ENCODE data around the gene UBE2D2. TPM values are rescaled to one million over a fixed set of nuclear protein-coding genes. Genes with fewer than 3 reads are reported as not detected.
"Not testable (repeated sequence)": the region's sequence is repeated elsewhere in the genome, so short reads cannot be mapped to it uniquely, and the experiment has no call there.

The UBE2D2 gene
- total RNA-seq: 100 to 1,000 TPM in 1 of 4 donors, 10 to 100 TPM in 3; 65.2 to 114 (median 85.6) TPM

- Histone ChIP-seq H3K4me1 (peaks cover 5 to 47% (median 31%) of the 10 kb centered on the region in 3 donors), H3K4me3 (peak within 1 kb of the TSS; percentile 81 to 97), H3K27me3 (no peaks in the 10 kb centered on the region), H3K9me3 (no peaks in the 10 kb centered on the region), H3K36me3 (no peaks in the 10 kb centered on the region), H3K27ac (peak within 1 kb of the TSS; percentile 96 to 99 (median 98))
- WGBS, 2 donors (ENCODE audit: low coverage in 1 of 2): 1% methylated on average over 16 of the region's 89 CpGs; no CpG with 5 or more reads in 1 of the 2 donors
- TF ChIP-seq, protein P1, sequence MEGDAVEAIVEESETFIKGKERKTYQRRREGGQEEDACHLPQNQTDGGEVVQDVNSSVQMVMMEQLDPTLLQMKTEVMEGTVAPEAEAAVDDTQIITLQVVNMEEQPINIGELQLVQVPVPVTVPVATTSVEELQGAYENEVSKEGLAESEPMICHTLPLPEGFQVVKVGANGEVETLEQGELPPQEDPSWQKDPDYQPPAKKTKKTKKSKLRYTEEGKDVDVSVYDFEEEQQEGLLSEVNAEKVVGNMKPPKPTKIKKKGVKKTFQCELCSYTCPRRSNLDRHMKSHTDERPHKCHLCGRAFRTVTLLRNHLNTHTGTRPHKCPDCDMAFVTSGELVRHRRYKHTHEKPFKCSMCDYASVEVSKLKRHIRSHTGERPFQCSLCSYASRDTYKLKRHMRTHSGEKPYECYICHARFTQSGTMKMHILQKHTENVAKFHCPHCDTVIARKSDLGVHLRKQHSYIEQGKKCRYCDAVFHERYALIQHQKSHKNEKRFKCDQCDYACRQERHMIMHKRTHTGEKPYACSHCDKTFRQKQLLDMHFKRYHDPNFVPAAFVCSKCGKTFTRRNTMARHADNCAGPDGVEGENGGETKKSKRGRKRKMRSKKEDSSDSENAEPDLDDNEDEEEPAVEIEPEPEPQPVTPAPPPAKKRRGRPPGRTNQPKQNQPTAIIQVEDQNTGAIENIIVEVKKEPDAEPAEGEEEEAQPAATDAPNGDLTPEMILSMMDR (IDR thresholded peaks at IDR 0.05): no peak
- TF ChIP-seq EP300 (IDR thresholded peaks at IDR 0.05) (no peak), POLR2A (IDR thresholded peaks at IDR 0.05) (peak; percentile 79 to 86), POLR2AphosphoS5 (IDR thresholded peaks at IDR 0.05) (peak; percentile 75)
- peak; percentile 99 for ATAC-seq
These were observed at the start of gene UBE2D2 for GRCh38 chr5:139560752-139561654. Gene UBE2D2 (plus strand): TSS chr5:139561339. CDS start chr5:139561792, 453 bp downstream.

DNA sequence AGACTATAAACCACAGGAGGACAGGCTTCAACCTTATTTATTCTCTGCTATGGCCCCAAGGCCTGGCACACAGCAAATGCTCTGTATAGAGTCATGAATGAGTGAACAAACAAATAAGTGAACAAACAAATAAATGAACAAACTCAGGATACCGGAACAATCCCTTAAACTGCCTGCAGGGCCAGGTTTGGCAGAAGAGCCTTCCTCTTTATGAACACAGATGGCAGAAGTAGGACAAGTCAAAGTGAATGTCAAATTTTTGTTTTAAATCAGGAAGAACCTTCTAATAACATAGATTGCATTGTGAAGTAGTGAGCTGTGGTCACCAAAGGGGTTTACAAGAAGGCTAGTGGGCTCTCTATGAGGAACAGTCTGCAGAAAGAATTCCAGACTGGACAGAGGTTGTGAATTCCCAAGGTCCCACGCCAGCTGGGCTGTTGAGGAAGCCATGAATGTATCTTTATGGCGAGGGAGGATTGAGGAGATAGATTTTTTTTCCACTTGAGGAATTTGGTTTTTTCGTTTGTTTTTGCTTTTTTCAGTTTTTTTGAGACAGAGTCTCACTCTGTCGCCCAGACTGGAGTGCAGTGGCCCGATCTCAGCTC, 48.3 kb upstream of the UBE2D2 start:
- TF ChIP-seq POLR2A (IDR thresholded peaks at IDR 0.05) (no peak), EP300 (IDR thresholded peaks at IDR 0.05) (no peak), POLR2AphosphoS5 (IDR thresholded peaks at IDR 0.05) (no peak)
- TF ChIP-seq, protein P1 (IDR thresholded peaks at IDR 0.05): no peak
- WGBS, 2 donors (ENCODE audit: low coverage in 1 of 2): 76 to 87% methylated on average over 6 of the region's 6 CpGs

GRCh38 chr5:139513434-139513833, 47.7 kb upstream of the UBE2D2 start:
- peaks cover 0 to 11% (median 0%) of the 10 kb centered on the region in 3 donors for H3K4me1 ChIP-seq
- not testable (repeated sequence) for H3K36me3 ChIP-seq, H3K4me3 ChIP-seq, H3K9me3 ChIP-seq, H3K27ac ChIP-seq, H3K27me3 ChIP-seq
- ATAC-seq: peak; percentile 37
- TF ChIP-seq, protein P1 (IDR thresholded peaks at IDR 0.05): peak; percentile 22 to 68 (median 61)
- WGBS, 2 donors (ENCODE audit: low coverage in 1 of 2): 54 to 100% methylated on average over 2 of the region's 5 CpGs

More for the DNA sequence above, 48.3 kb upstream of the UBE2D2 start:
- ATAC-seq: no peak
- H3K27me3 ChIP-seq: no peaks in the 10 kb centered on the region
- peaks cover 0 to 7% (median 0%) of the 10 kb centered on the region in 3 donors for H3K4me1 ChIP-seq
- no peaks in the 10 kb centered on the region for H3K36me3 ChIP-seq
- H3K9me3 ChIP-seq: no peaks in the 10 kb centered on the region
- no peak overlapping the region for H3K27ac ChIP-seq
- H3K4me3 ChIP-seq: no peak overlapping the region

DNA sequence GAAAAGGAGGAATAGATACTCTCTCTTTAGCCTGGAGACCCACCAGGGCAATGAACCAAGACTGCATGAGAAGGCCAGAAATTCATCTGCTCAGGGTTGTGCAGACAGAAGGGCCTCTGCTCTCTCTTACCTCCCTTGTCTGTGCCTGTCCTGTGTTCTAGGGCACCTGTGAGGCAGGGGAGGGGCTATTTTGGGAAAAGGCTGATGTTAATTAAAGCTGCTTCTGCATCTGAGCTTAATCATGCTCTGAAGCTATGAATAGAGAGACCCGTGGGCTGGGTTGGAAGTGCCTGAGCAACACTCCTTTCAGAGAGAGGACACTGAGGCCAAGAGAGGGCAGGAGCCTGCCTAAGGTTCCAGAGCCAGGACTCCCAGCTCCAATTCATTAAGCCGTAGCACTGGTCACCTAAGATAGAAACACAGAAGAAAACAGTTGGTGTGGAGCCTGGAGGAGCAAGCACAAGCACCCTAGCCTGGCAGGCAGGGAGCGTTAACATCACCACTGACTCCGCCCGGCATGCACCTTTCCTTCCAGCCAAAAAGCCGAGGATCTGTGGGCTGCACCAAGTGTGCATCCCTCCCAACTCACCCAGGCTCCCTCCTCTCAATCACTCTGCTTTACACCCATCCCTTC, 47.2 kb upstream of the UBE2D2 start:
- 80% methylated on average over 5 of the region's 6 CpGs; no CpG with 5 or more reads in 1 of the 2 donors for WGBS, 2 donors (ENCODE audit: low coverage in 1 of 2)
- Histone ChIP-seq H3K4me1 (peaks cover 0 to 13% (median 0%) of the 10 kb centered on the region in 3 donors), H3K36me3 (no peaks in the 10 kb centered on the region), H3K9me3 (no peaks in the 10 kb centered on the region), H3K27ac (no peak overlapping the region), H3K4me3 (no peak overlapping the region), H3K27me3 (no peaks in the 10 kb centered on the region)
- TF ChIP-seq POLR2AphosphoS5 (IDR thresholded peaks at IDR 0.05) (no peak), EP300 (IDR thresholded peaks at IDR 0.05) (no peak), POLR2A (IDR thresholded peaks at IDR 0.05) (no peak)
- TF ChIP-seq, protein P1 (IDR thresholded peaks at IDR 0.05): no peak
- ATAC-seq: no peak

All from gastroesophageal sphincter (tissue), 4 donors.